Measurements from ENCODE around the gene GRB10.

The GRB10 gene

DNA sequence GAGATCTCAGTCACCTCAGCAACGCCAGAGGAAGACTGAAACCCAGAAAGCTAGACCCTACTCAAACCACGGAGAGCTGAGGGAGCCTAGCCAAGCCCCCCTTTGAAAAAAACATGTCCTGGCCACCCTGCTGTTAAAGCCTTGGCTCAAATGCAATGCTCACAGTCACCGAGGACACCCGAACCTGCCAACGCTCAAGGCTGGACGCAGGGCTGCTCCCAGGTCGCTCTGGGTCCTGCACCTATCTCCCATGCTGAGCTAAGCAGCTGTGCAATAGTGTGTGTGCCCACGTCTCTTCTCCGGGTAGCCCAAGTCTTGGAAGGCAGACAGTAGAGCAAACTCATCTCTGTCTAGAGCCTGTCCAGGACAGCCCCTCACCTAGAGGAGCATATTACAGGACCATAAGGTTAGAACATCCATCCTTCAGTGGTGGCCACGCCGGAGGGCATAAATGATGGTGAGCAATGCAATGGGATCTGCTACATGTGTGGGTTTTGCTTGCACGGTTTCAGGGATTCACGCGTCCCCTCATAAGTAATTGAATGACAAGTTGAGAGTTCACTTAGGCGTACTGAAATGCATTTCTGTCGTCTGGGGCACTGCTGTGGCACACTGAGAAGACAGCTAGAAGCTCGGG lies 123.2 kb downstream of the GRB10 start:
- H3K4me3 ChIP-seq (ENCODE audit: low read length): no peak overlapping the region
- H3K4me1 ChIP-seq (ENCODE audit: low read length): peaks cover 10% of the 10 kb centered on the region
- no peak overlapping the region for H3K27ac ChIP-seq (ENCODE audit: low read length)
- no peaks in the 10 kb centered on the region for H3K79me2 ChIP-seq (ENCODE audit: low read length)
- no peak overlapping the region for H3K9ac ChIP-seq (ENCODE audit: low read length)
- H3K4me2 ChIP-seq (ENCODE audit: low read length): no peak overlapping the region
- no peaks in the 10 kb centered on the region for H3K36me3 ChIP-seq (replicated peaks; ENCODE audit: low read depth, low read length)
- peaks cover 38% of the 10 kb centered on the region for H3K27me3 ChIP-seq (ENCODE audit: low read depth, low read length)
- H4K20me1 ChIP-seq (ENCODE audit: insufficient read depth, low read length): no peaks in the 10 kb centered on the region
- no peaks in the 10 kb centered on the region for H3K9me3 ChIP-seq (ENCODE audit: insufficient read depth, low read length)
- TF ChIP-seq, protein P1, sequence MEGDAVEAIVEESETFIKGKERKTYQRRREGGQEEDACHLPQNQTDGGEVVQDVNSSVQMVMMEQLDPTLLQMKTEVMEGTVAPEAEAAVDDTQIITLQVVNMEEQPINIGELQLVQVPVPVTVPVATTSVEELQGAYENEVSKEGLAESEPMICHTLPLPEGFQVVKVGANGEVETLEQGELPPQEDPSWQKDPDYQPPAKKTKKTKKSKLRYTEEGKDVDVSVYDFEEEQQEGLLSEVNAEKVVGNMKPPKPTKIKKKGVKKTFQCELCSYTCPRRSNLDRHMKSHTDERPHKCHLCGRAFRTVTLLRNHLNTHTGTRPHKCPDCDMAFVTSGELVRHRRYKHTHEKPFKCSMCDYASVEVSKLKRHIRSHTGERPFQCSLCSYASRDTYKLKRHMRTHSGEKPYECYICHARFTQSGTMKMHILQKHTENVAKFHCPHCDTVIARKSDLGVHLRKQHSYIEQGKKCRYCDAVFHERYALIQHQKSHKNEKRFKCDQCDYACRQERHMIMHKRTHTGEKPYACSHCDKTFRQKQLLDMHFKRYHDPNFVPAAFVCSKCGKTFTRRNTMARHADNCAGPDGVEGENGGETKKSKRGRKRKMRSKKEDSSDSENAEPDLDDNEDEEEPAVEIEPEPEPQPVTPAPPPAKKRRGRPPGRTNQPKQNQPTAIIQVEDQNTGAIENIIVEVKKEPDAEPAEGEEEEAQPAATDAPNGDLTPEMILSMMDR (IDR thresholded peaks at IDR 0.05; ENCODE audit: low read depth, low read length): no peak
- no peak for TF ChIP-seq EZH2phosphoT487 (IDR thresholded peaks at IDR 0.05; ENCODE audit: low read depth)
- no peak overlapping the region; the same call in 1 of the 2 replicates for H2AFZ ChIP-seq (ENCODE audit: low read depth, low read length)

DNA sequence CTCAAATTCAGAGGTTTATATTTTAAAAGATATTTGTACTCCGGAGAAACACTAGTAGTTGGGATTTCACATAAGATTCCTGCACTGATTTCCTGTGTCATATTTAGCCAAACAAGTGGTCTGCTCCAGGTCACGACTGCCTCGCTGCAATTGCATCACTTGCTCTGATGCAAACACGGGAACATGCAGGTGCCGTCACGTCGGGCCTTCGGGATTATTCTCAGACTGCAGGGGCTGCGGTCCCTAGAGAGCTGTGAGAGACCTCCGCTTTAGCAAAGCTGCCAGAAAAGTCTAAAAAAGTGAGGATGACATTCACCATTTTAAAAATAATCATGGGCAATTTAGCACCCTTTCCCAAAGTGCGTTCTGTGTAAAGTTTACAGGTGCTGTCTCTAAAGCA lies 124.0 kb downstream of the GRB10 start:
- no peak overlapping the region for H3K27ac ChIP-seq (ENCODE audit: low read length)
- H3K9ac ChIP-seq (ENCODE audit: low read length): no peak overlapping the region
- H3K4me2 ChIP-seq (ENCODE audit: low read length): no peak overlapping the region
- no peaks in the 10 kb centered on the region for H4K20me1 ChIP-seq (ENCODE audit: insufficient read depth, low read length)
- H2AFZ ChIP-seq (ENCODE audit: low read depth, low read length): no peak overlapping the region
- H3K9me3 ChIP-seq (ENCODE audit: insufficient read depth, low read length): no peaks in the 10 kb centered on the region
- H3K4me3 ChIP-seq (ENCODE audit: low read length): no peak overlapping the region
- peaks cover 3% of the 10 kb centered on the region for H3K4me1 ChIP-seq (ENCODE audit: low read length)
- H3K79me2 ChIP-seq (ENCODE audit: low read length): no peaks in the 10 kb centered on the region
- H3K27me3 ChIP-seq (ENCODE audit: low read depth, low read length): peaks cover 44% of the 10 kb centered on the region
- TF ChIP-seq EZH2phosphoT487 (IDR thresholded peaks at IDR 0.05; ENCODE audit: low read depth): no peak
- TF ChIP-seq, protein P1 (IDR thresholded peaks at IDR 0.05; ENCODE audit: low read depth, low read length): no peak
- no peaks in the 10 kb centered on the region for H3K36me3 ChIP-seq (replicated peaks; ENCODE audit: low read depth, low read length)

DNA sequence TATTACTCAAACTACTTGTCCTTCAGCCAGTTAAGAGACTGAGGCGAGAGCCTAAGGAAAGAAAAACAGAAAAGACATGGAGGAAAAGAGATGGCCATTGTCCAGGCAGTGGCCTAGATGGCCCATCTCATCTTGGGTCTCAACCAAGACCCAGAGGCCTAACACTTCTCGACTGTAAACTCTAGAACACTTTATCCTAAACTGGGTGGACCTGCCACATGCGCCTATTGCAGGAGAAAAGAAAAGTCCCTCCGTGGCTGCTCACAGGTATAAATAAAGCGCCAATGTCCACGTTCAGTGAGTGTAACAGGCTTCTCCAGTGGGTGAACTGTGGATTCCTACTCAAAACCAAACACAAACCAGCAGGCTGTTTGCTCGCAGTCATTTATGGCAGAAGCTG lies 124.8 kb downstream of the GRB10 start:
- no peak for TF ChIP-seq EZH2phosphoT487 (IDR thresholded peaks at IDR 0.05; ENCODE audit: low read depth)
- TF ChIP-seq, protein P1 (IDR thresholded peaks at IDR 0.05; ENCODE audit: low read depth, low read length): no peak
- no peak overlapping the region for H3K4me3 ChIP-seq (ENCODE audit: low read length)
- no peak overlapping the region for H2AFZ ChIP-seq (ENCODE audit: low read depth, low read length)
- H3K27me3 ChIP-seq (ENCODE audit: low read depth, low read length): peaks cover 52% of the 10 kb centered on the region
- no peaks in the 10 kb centered on the region for H3K4me1 ChIP-seq (ENCODE audit: low read length)
- H3K27ac ChIP-seq (ENCODE audit: low read length): no peak overlapping the region
- H3K9ac ChIP-seq (ENCODE audit: low read length): no peak overlapping the region
- H3K4me2 ChIP-seq (ENCODE audit: low read length): no peak overlapping the region
- no peaks in the 10 kb centered on the region for H3K36me3 ChIP-seq (replicated peaks; ENCODE audit: low read depth, low read length)
- no peaks in the 10 kb centered on the region for H3K79me2 ChIP-seq (ENCODE audit: low read length)
- H3K9me3 ChIP-seq (ENCODE audit: insufficient read depth, low read length): no peaks in the 10 kb centered on the region
- H4K20me1 ChIP-seq (ENCODE audit: insufficient read depth, low read length): no peaks in the 10 kb centered on the region

DNA sequence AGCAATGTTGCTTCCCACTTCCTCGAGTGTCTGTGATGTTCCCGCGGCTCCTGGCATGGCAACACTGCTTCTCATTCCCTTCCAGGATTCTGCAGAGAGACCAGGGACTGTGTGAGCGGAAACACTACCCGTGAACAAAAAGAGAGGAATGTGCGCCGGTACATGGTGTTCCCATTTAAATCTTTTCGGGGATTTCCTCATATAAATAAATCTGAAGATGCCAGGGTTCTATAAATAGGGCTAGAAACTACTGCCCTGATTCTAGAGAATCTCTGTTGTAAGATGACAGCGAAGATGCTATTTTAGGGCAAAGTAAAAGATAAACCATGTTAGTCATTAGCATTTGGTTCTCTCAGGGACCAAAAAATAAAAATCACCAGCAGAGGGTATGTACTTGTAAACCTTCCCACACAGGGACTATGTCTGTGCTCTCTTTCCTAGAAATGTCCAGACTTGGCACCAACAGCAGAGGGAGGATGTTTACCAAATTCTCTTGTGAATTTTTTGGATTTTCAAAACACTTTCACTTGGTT lies 125.3 kb downstream of the GRB10 start:
- no peak overlapping the region for H2AFZ ChIP-seq (ENCODE audit: low read depth, low read length)
- H3K36me3 ChIP-seq (replicated peaks; ENCODE audit: low read depth, low read length): no peaks in the 10 kb centered on the region
- H3K27ac ChIP-seq (ENCODE audit: low read length): no peak overlapping the region
- H3K9me3 ChIP-seq (ENCODE audit: insufficient read depth, low read length): no peaks in the 10 kb centered on the region
- no peaks in the 10 kb centered on the region for H3K4me1 ChIP-seq (ENCODE audit: low read length)
- TF ChIP-seq, protein P1 (IDR thresholded peaks at IDR 0.05; ENCODE audit: low read depth, low read length): no peak
- no peak for TF ChIP-seq EZH2phosphoT487 (IDR thresholded peaks at IDR 0.05; ENCODE audit: low read depth)
- no peak overlapping the region for H3K4me2 ChIP-seq (ENCODE audit: low read length)
- no peak overlapping the region for H3K4me3 ChIP-seq (ENCODE audit: low read length)
- no peaks in the 10 kb centered on the region for H4K20me1 ChIP-seq (ENCODE audit: insufficient read depth, low read length)
- peaks cover 57% of the 10 kb centered on the region for H3K27me3 ChIP-seq (ENCODE audit: low read depth, low read length)
- no peaks in the 10 kb centered on the region for H3K79me2 ChIP-seq (ENCODE audit: low read length)
- no peak overlapping the region for H3K9ac ChIP-seq (ENCODE audit: low read length)
